Ovary (tissue), 9 donors: ENCODE results near the gene PCSK5. TPM values are rescaled to one million over a fixed set of nuclear protein-coding genes. Genes with fewer than 3 reads are reported as not detected.
A peak's percentile ranks its signal among the peaks of the same experiment; 100 is the strongest.

Source experiments
- DNase-seq, 5 donors: peaks; one replicate each; pipeline ENCODE4 v3.0.0-alpha.2; 2019 to 2020
- H3K27ac ChIP-seq, 2 donors: fragments of 200-600 bp; one replicate each; pipeline versions ENCODE4 v1.5.1 to v1.8.0; 2019 to 2022
- H3K27me3 ChIP-seq: fragments of 200-600 bp; one replicate; pipeline ENCODE4 v1.8.0; 2022
- H3K36me3 ChIP-seq: fragments of 200-600 bp; sonication (generic); one replicate; pipeline ENCODE4 v1.5.1; 2019
- H3K4me1 ChIP-seq: one replicate; pipeline ENCODE4 v1.8.1; 2013; ENCODE audit warnings: mild to moderate bottlenecking, moderate library complexity; ENCODE audit not compliant: insufficient read depth
- H3K4me3 ChIP-seq: fragments of 200-600 bp; sonication (generic); one replicate; pipeline ENCODE4 v1.5.1; 2017
- H3K9me3 ChIP-seq, 2 donors: fragments of 200-600 bp in 1 of 2; sonication (generic) in 1 of 2; one replicate each; pipeline versions ENCODE4 v1.5.1 to v1.8.1; 2013 to 2019; ENCODE audit warnings: mild to moderate bottlenecking in 1 of 2, moderate library complexity in 1 of 2
- CTCF ChIP-seq, 3 donors: fragments of 450-650 bp in 2 of 3; fragments of 200-600 bp in 1 of 3; IDR thresholded peaks; one replicate each; pipeline versions ENCODE4 v1.5.1 to v1.8.0; 2016 to 2022; ENCODE audit warnings: antibody characterized with exemption in 3 of 3, mild to moderate bottlenecking in 1 of 3
- EP300 ChIP-seq: sonication (generic); formaldehyde crosslinking; IDR thresholded peaks from one replicate; pipeline ENCODE4 v1.6.1; 2017; ENCODE audit warnings: antibody characterized with exemption
- POLR2A ChIP-seq: fragments of 450-650 bp; IDR thresholded peaks from one replicate; pipeline ENCODE4 v1.6.1; 2017; ENCODE audit warnings: antibody characterized with exemption, mild to moderate bottlenecking, moderate library complexity
- WGBS, 3 donors: extraction: QIAGEN DNeasy Blood & Tissue Kit in 1 of 3; methylation state at CpG; one replicate each; pipeline versions ENCODE4 v1.1.5 to v1.1.7; 2013 to 2017; 5-methylcytosine and 5-hydroxymethylcytosine counted together
- intact Hi-C, 4 donors: fragments of 100-400 bp; cut with DNase I; formaldehyde crosslinking; loops; one replicate each; pipeline versions ENCODE4 v1.11.0 to v1.15.1; 2022 to 2023
- polyA plus RNA-seq, 2 donors: library from polyadenylated mRNA; stranded (reverse); fragments of 200-250 nt in 1 of 2; fragments of 350-450 nt in 1 of 2; fragmentation: Illumina TruSeq in 1 of 2; extraction: RNeasy Lipid Tissue Mini Kit (QIAGEN cat#74804) in 1 of 2; gene quantifications; one replicate each; pipeline ENCODE4 v1.2.3, GENCODE V29; 2013 to 2014
- total RNA-seq, 7 donors: library from RNA; depleted of rRNA in 2 of 7; stranded (reverse); fragments of >200 nt in 2 of 7; fragmentation: NEBNext Ultra II Directional in 3 of 7; extraction: Animal tissue kit (Norgen Biotek cat#: 25700) in 3 of 7; gene quantifications; one replicate each; pipeline versions ENCODE4 v1.1.0 to v1.2.4, GENCODE V29; 2016 to 2023
- donor health status: DM: no; HTN: no; CAD: no; lungs with moderate emphysema.
- donor health status: DM: no; HTN: no; CAD: no.
- donor health status: Bipolar disorder and iron deficiency.
- donor health status: DM: yes; HTN: yes; CAD: no.
- donor health status: DM: no; HTN: no; CAD: no.
- donor health status: DM: yes; HTN: yes; CAD: no.

Gene PCSK5
- total and polyA plus RNA-seq, 9 donors, result 12.7 to 41.8 (median 28.3) TPM

DNA sequence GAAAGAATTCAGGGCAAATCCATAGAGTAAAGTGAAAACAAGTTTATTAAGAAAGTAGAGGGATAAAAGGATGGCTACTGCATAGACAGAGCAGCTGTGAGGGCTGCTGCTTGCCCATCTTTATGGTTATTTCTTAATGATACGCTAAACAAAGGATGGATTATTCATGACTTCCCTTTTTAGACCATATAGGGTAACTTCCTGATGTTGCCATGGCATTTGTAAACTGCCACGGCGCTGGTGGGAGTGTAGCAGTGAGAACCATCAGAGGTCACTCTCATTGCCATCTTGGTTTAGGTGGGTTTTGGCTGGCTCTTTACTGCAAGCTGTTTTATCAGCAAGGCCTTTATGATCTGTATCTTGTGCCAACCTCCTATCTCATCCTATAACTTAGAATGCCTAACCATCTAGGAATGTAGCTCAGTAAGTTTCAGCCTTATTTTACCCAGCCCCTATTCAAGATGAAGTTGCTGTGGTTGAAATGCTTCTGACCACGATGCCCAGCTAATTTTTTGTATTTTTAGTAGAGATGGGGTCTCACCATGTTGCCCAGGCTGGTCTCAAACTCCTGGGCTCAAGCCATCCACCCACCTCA is 461.6 kb downstream of the PCSK5 start:
- intact Hi-C loops, result no loop called here
- H3K9me3 ChIP-seq, result no peaks in the 10 kb centered on the region
- no peak overlapping the region for H3K4me3 ChIP-seq
- H3K27me3 ChIP-seq, result no peaks in the 10 kb centered on the region
- H3K27ac ChIP-seq, result no peak overlapping the region
- WGBS, 3 donors, result 80 to 88% (median 87%) methylated on average over 4 of the region's 4 CpGs
- peaks cover 7% of the 10 kb centered on the region for H3K4me1 ChIP-seq
- DNase-seq, result no peak
- no peak for TF ChIP-seq CTCF (IDR thresholded peaks at IDR 0.05)
- no peak for TF ChIP-seq POLR2A
- TF ChIP-seq EP300, result no peak
- H3K36me3 ChIP-seq, result no peaks in the 10 kb centered on the region

- no peaks in the 10 kb centered on the region for H3K27me3 ChIP-seq
- no peak for TF ChIP-seq POLR2A
- TF ChIP-seq CTCF (IDR thresholded peaks at IDR 0.05), result no peak
- no peak for TF ChIP-seq EP300
- no peaks in the 10 kb centered on the region for H3K36me3 ChIP-seq
- H3K4me1 ChIP-seq, result peaks cover 7% of the 10 kb centered on the region
- DNase-seq, result no peak
- peak overlapping the region in 1 of 2 donors; percentile 32 for H3K27ac ChIP-seq
- WGBS, 3 donors, result 21 to 38% (median 25%) methylated on average over 5 of the region's 5 CpGs
- intact Hi-C loops, result no loop called here
- no peak overlapping the region for H3K4me3 ChIP-seq
- no peaks in the 10 kb centered on the region for H3K9me3 ChIP-seq
Measured at GRCh38 chr9:76353280-76353679, 462.8 kb downstream of the PCSK5 start.

DNA sequence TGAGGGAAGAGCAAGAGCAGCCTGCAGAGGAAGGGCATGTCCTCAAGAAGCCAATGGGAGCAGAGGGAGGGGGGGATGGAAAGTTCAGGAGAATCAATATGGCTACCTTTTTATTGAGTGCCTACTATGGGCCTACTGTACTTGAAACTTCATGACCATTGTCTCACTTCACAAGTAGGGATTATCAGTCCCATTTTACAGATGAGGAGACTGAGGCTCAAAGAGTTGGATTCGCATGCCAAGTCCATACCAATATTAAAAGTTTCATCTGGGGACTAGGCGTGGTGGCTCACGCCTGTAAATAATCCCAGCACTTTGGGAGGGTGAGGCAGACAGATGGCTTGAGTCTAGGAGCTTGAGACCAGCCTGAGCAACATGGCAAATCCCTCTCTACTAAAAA is 463.7 kb downstream of the PCSK5 start:
- intact Hi-C loops, result no loop called here
- no peak overlapping the region for H3K4me3 ChIP-seq
- peaks cover 7% of the 10 kb centered on the region for H3K4me1 ChIP-seq
- no peaks in the 10 kb centered on the region for H3K9me3 ChIP-seq
- no peak for DNase-seq
- 96 to 98% (median 98%) methylated on average over 3 of the region's 3 CpGs for WGBS, 3 donors
- H3K27ac ChIP-seq, result no peak overlapping the region
- TF ChIP-seq POLR2A, result no peak
- TF ChIP-seq EP300, result no peak
- no peak for TF ChIP-seq CTCF (IDR thresholded peaks at IDR 0.05)
- H3K36me3 ChIP-seq, result no peaks in the 10 kb centered on the region
- no peaks in the 10 kb centered on the region for H3K27me3 ChIP-seq

- Histone ChIP-seq H3K4me1 (peaks cover 6% of the 10 kb centered on the region), H3K36me3 (no peaks in the 10 kb centered on the region), H3K9me3 (no peaks in the 10 kb centered on the region), H3K4me3 (no peak overlapping the region), H3K27ac (no peak overlapping the region), H3K27me3 (no peaks in the 10 kb centered on the region)
- no peak for DNase-seq
- TF ChIP-seq CTCF (IDR thresholded peaks at IDR 0.05) (no peak), EP300 (no peak), POLR2A (no peak)
- WGBS, 3 donors, result 86 to 87% (median 87%) methylated on average over 6 of the region's 6 CpGs
- intact Hi-C loops, result no loop called here
Measured at GRCh38 chr9:76355886-76356285, 465.4 kb downstream of the PCSK5 start.
